Measurements from ENCODE around the gene COX6B2. TPM values are rescaled to one million over a fixed set of nuclear protein-coding genes. Genes with fewer than 3 reads are reported as not detected.
A peak's percentile ranks its signal among the peaks of the same experiment; 100 is the strongest.

The COX6B2 gene
- polyA plus RNA-seq, 3 donors, result 0.36 TPM; not detected in 2

GRCh38 chr19:55304980-55305379 lies 49.5 kb downstream of the COX6B2 start:
- H3K4me3 Mint-ChIP-seq, result no peak overlapping the region
- H2AFZ ChIP-seq (ENCODE audit: insufficient read depth, low read depth, low read length, poor library complexity, severe bottlenecking), result no peak overlapping the region

GRCh38 chr19:55304279-55304978 lies 50.1 kb downstream of the COX6B2 start:
- WGBS (ENCODE audit: insufficient coverage), result 96% methylated on average over 35 of the region's 39 CpGs

More at GRCh38 chr19:55304980-55305379, 49.5 kb downstream of the COX6B2 start:
- H3K9me3 ChIP-seq (replicated peaks in 1 of 2; ENCODE audit: control insufficient read depth in 1 of 2, insufficient read depth in 1 of 2, low read length in 2 of 2), result peaks cover 0 to 11% of the 10 kb centered on the region in 2 donors
- no peaks in the 10 kb centered on the region for H3K79me2 ChIP-seq (ENCODE audit: insufficient read depth, low read length)
- DNase-seq, result no peak
- 91% methylated on average over 9 of the region's 14 CpGs for WGBS (ENCODE audit: insufficient coverage)
- H3K9ac ChIP-seq (ENCODE audit: insufficient read depth, low read length, poor library complexity, severe bottlenecking), result no peak overlapping the region
- peaks cover 2 to 5% (median 2%) of the 10 kb centered on the region in 3 donors for H3K27me3 Mint-ChIP-seq (ENCODE audit: low read depth in 3 of 3)
- no peak overlapping the region for H3K27ac Mint-ChIP-seq
- H3K4me1 ChIP-seq (ENCODE audit: control insufficient read depth in 1 of 2, insufficient read depth in 2 of 2, low read length in 2 of 2), result peaks cover 10 to 12% of the 10 kb centered on the region in 2 donors
- H3K9me3 Mint-ChIP-seq, result peaks cover 0 to 11% (median 5%) of the 10 kb centered on the region in 7 donors
- H3K4me3 ChIP-seq (replicated peaks in 1 of 3; ENCODE audit: low read depth in 2 of 3, low read length in 3 of 3), result no peak overlapping the region
- H3K27ac ChIP-seq (ENCODE audit: low read depth in 1 of 2, low read length in 2 of 2), result no peak overlapping the region
- no peaks in the 10 kb centered on the region for H3K36me3 ChIP-seq (replicated peaks in 1 of 2; ENCODE audit: control insufficient read depth in 1 of 2, insufficient read depth in 2 of 2, low read length in 2 of 2)
- peaks cover 13% of the 10 kb centered on the region for H3K4me1 Mint-ChIP-seq
- TF ChIP-seq CTCF (IDR thresholded peaks at IDR 0.05), result no peak
- H3K4me2 ChIP-seq (replicated peaks; ENCODE audit: extremely low read depth, low read length, poor library complexity, severe bottlenecking), result no peak overlapping the region
- no peaks in the 10 kb centered on the region for H3K27me3 ChIP-seq (ENCODE audit: control insufficient read depth in 2 of 2, insufficient read depth in 2 of 2, low read length in 2 of 2)
- H3K36me3 Mint-ChIP-seq, result no peaks in the 10 kb centered on the region
- intact Hi-C loops (cut with micrococcal nuclease), result loop anchor here (5.0 kb wide), 3 partner anchors 32 to 82 kb away; partner anchors contain the start of genes KMT5C (in 2 of the 2), RPL28 (in 1 of the 2) and TMEM238 (in 1 of the 2)
- no peaks in the 10 kb centered on the region for H4K20me1 ChIP-seq (ENCODE audit: insufficient read depth, low read length)

More at GRCh38 chr19:55304279-55304978, 50.1 kb downstream of the COX6B2 start:
- Histone ChIP-seq H3K4me1 (ENCODE audit: control insufficient read depth in 1 of 2, insufficient read depth in 2 of 2, low read length in 2 of 2) (peaks cover 10 to 12% of the 10 kb centered on the region in 2 donors), H3K27ac (ENCODE audit: low read depth in 1 of 2, low read length in 2 of 2) (no peak overlapping the region), H3K27me3 (ENCODE audit: control insufficient read depth in 2 of 2, insufficient read depth in 2 of 2, low read length in 2 of 2) (no peaks in the 10 kb centered on the region), H4K20me1 (ENCODE audit: insufficient read depth, low read length) (no peaks in the 10 kb centered on the region), H3K79me2 (ENCODE audit: insufficient read depth, low read length) (no peaks in the 10 kb centered on the region), H2AFZ (ENCODE audit: insufficient read depth, low read depth, low read length, poor library complexity, severe bottlenecking) (no peak overlapping the region), H3K9ac (ENCODE audit: insufficient read depth, low read length, poor library complexity, severe bottlenecking) (no peak overlapping the region), H3K4me3 (replicated peaks in 1 of 3; ENCODE audit: low read depth in 2 of 3, low read length in 3 of 3) (no peak overlapping the region), H3K9me3 (replicated peaks in 1 of 2; ENCODE audit: control insufficient read depth in 1 of 2, insufficient read depth in 1 of 2, low read length in 2 of 2) (peaks cover 0 to 6% of the 10 kb centered on the region in 2 donors), H3K36me3 (replicated peaks in 1 of 2; ENCODE audit: control insufficient read depth in 1 of 2, insufficient read depth in 2 of 2, low read length in 2 of 2) (no peaks in the 10 kb centered on the region), H3K4me2 (replicated peaks; ENCODE audit: extremely low read depth, low read length, poor library complexity, severe bottlenecking) (no peak overlapping the region)
- peak in 1 of 3 donors; percentile 7 for DNase-seq
- H3K4me3 Mint-ChIP-seq, result no peak overlapping the region
- TF ChIP-seq CTCF (IDR thresholded peaks at IDR 0.05), result no peak
- peaks cover under 1 to 7% (median 2%) of the 10 kb centered on the region in 3 donors for H3K27me3 Mint-ChIP-seq (ENCODE audit: low read depth in 3 of 3)
- intact Hi-C loops (cut with micrococcal nuclease), result loop anchor here (5.0 kb wide), 3 partner anchors 33 to 83 kb away; partner anchors contain the start of genes KMT5C (in 2 of the 2), RPL28 (in 1 of the 2) and TMEM238 (in 1 of the 2)
- H3K9me3 Mint-ChIP-seq, result peaks cover 0 to 7% (median 2%) of the 10 kb centered on the region in 7 donors
- peaks cover 13% of the 10 kb centered on the region for H3K4me1 Mint-ChIP-seq
- H3K36me3 Mint-ChIP-seq, result no peaks in the 10 kb centered on the region
- H3K27ac Mint-ChIP-seq, result peak overlapping the region in 2 of 7 donors; percentile 6 to 30
